Sigmoid colon (tissue), 7 donors: Measurements from ENCODE around the gene OR4K14. TPM values are rescaled to one million over a fixed set of nuclear protein-coding genes. Genes with fewer than 3 reads are reported as not detected.
"Not testable (repeated sequence)": the region's sequence is repeated elsewhere in the genome, so short reads cannot be mapped to it uniquely, and the experiment has no call there.

ENCODE experiments used
- DNase-seq: peaks from one replicate; pipeline ENCODE4 v3.0.0-alpha.2; 2019
- H3K27ac ChIP-seq, 4 donors: fragments of 200-600 bp; sonication (generic); one replicate each; pipeline ENCODE4 v1.5.1; 2016 to 2019; ENCODE audit warnings: mild to moderate bottlenecking in 1 of 4
- H3K27me3 ChIP-seq, 3 donors: fragments of 200-600 bp; sonication (generic); one replicate each; pipeline ENCODE4 v1.5.1; 2019; ENCODE audit warnings: mild to moderate bottlenecking in 1 of 3
- H3K36me3 ChIP-seq, 4 donors: fragments of 200-600 bp; sonication (generic); one replicate each; pipeline ENCODE4 v1.5.1; 2016 to 2019
- H3K4me1 ChIP-seq, 4 donors: fragments of 200-600 bp; sonication (generic); one replicate each; pipeline ENCODE4 v1.5.1; 2017 to 2019
- H3K4me3 ChIP-seq, 4 donors: fragments of 200-600 bp; sonication (generic); one replicate each; pipeline ENCODE4 v1.5.1; 2017 to 2019; ENCODE audit warnings: mild to moderate bottlenecking in 2 of 4, moderate library complexity in 1 of 4
- H3K9me3 ChIP-seq, 4 donors: fragments of 200-600 bp in 3 of 4; sonication (generic) in 3 of 4; one replicate each; pipeline versions ENCODE4 v1.5.1 to v1.6.1; 2013 to 2019
- CTCF ChIP-seq, 4 experiments: fragments of 450-650 bp in 3 of 4; fragments of 200-600 bp in 1 of 4; IDR thresholded peaks; one replicate each; pipeline ENCODE4 v1.5.1; 2016 to 2019; ENCODE audit warnings: antibody characterized with exemption in 4 of 4, mild to moderate bottlenecking in 3 of 4, moderate library complexity in 2 of 4
- EP300 ChIP-seq, 4 donors: sonication (generic); formaldehyde crosslinking; IDR thresholded peaks; one replicate each; pipeline ENCODE4 v1.6.1; 2017; ENCODE audit warnings: antibody characterized with exemption in 4 of 4
- POLR2A ChIP-seq, 2 donors: fragments of 450-650 bp; IDR thresholded peaks; one replicate each; pipeline ENCODE4 v1.6.1; 2016; ENCODE audit warnings: antibody characterized with exemption in 2 of 2, mild to moderate bottlenecking in 2 of 2, moderate library complexity in 2 of 2
- POLR2AphosphoS5 ChIP-seq, 4 donors: sonication (generic); formaldehyde crosslinking; IDR thresholded peaks; one replicate each; pipeline ENCODE4 v1.6.1; 2017; ENCODE audit warnings: antibody characterized with exemption in 4 of 4
- WGBS, 2 donors: extraction: QIAGEN DNeasy Blood & Tissue Kit; methylation state at CpG; one replicate each; pipeline ENCODE4 v1.1.7; 2013; 5-methylcytosine and 5-hydroxymethylcytosine counted together
- intact Hi-C: fragments of 100-400 bp; cut with DNase I; formaldehyde crosslinking; loops from one replicate; pipeline ENCODE4 v1.15.1; 2023
- polyA plus RNA-seq, 3 donors: library from polyadenylated mRNA; stranded (reverse); fragments of 200-250 nt; gene quantifications; one replicate each; pipeline ENCODE4 v1.2.3, GENCODE V29; 2013
- total RNA-seq, 4 donors: library from RNA; depleted of rRNA; stranded (reverse); fragments of >200 nt; gene quantifications; one replicate each; pipeline ENCODE4 v1.1.0, GENCODE V29; 2016
- donor health status: healthy with polysubstance abuse.
- donor health status: Bipolar disorder and iron deficiency.
- donor health status: healthy.

Gene OR4K14
- total and polyA plus RNA-seq, 7 donors = not detected

GRCh38 chr14:19993438-19993837 lies 25.7 kb downstream of the OR4K14 start:
- intact Hi-C loops = no loop called here
- no peak for TF ChIP-seq POLR2AphosphoS5 (IDR thresholded peaks at IDR 0.05)
- TF ChIP-seq CTCF (IDR thresholded peaks at IDR 0.05) = no peak
- no peak for TF ChIP-seq EP300 (IDR thresholded peaks at IDR 0.05)
- TF ChIP-seq POLR2A (IDR thresholded peaks at IDR 0.05) = no peak
- WGBS, 2 donors = 63 to 69% methylated on average over 2 of the region's 2 CpGs
- Histone ChIP-seq H3K27ac (no peak overlapping the region), H3K36me3 (no peaks in the 10 kb centered on the region), H3K9me3 (no peaks in the 10 kb centered on the region), H3K4me1 (no peaks in the 10 kb centered on the region), H3K4me3 (no peak overlapping the region), H3K27me3 (no peaks in the 10 kb centered on the region)
- DNase-seq = no peak

- 96 to 98% methylated on average over 3 of the region's 3 CpGs for WGBS, 2 donors
- no peaks in the 10 kb centered on the region for H3K9me3 ChIP-seq
- intact Hi-C loops = no loop called here
- no peak within 1 kb of the TSS for H3K4me3 ChIP-seq
- TF ChIP-seq POLR2AphosphoS5 (IDR thresholded peaks at IDR 0.05) (no peak), POLR2A (IDR thresholded peaks at IDR 0.05) (no peak), CTCF (IDR thresholded peaks at IDR 0.05) (no peak), EP300 (IDR thresholded peaks at IDR 0.05) (no peak)
- H3K27me3 ChIP-seq = no peaks in the 10 kb centered on the region
- no peaks in the 10 kb centered on the region for H3K4me1 ChIP-seq
- no peak for DNase-seq
- H3K27ac ChIP-seq = no peak within 1 kb of the TSS
- H3K36me3 ChIP-seq = no peaks in the 10 kb centered on the region
These were observed 43.8 kb downstream of the OR4K14 start, which contains the start of gene OR4K15 for GRCh38 chr14:19975291-19975690. Gene OR4K15, plus strand, starts transcription at chr14:19975591. Its CDS starts 0 bp downstream, at chr14:19975591.

GRCh38 chr14:19974844-19975243 lies 44.3 kb downstream of the OR4K14 start:
- Histone ChIP-seq H3K9me3 (no peaks in the 10 kb centered on the region), H3K36me3 (no peaks in the 10 kb centered on the region), H3K27me3 (no peaks in the 10 kb centered on the region), H3K4me3 (no peak overlapping the region), H3K4me1 (no peaks in the 10 kb centered on the region), H3K27ac (no peak overlapping the region)
- TF ChIP-seq CTCF (IDR thresholded peaks at IDR 0.05) = no peak
- no peak for TF ChIP-seq POLR2A (IDR thresholded peaks at IDR 0.05)
- no peak for TF ChIP-seq POLR2AphosphoS5 (IDR thresholded peaks at IDR 0.05)
- no peak for TF ChIP-seq EP300 (IDR thresholded peaks at IDR 0.05)
- DNase-seq = no peak
- intact Hi-C loops = no loop called here
- 59 to 81% methylated on average over 1 of the region's 1 CpG for WGBS, 2 donors

GRCh38 chr14:19969735-19970134 lies 49.4 kb downstream of the OR4K14 start:
- WGBS, 2 donors = 61 to 79% methylated on average over 2 of the region's 2 CpGs
- H3K27ac ChIP-seq, H3K27me3 ChIP-seq, H3K36me3 ChIP-seq, H3K9me3 ChIP-seq, intact Hi-C loops, H3K4me3 ChIP-seq, DNase-seq, H3K4me1 ChIP-seq: not testable (repeated sequence)

Other genes with a start within 250 kb of the OR4K14 start
- gene OR4M1, start 245.8 kb downstream of the OR4K14 start, total RNA-seq = not detected
- gene OR4M1, start 245.8 kb downstream of the OR4K14 start, polyA plus RNA-seq = not detected
- not detected for gene OR4N2, start 215.5 kb downstream of the OR4K14 start, total RNA-seq
- gene OR4N2, start 215.5 kb downstream of the OR4K14 start, polyA plus RNA-seq = not detected
- gene OR4K2, start 144.2 kb downstream of the OR4K14 start, total RNA-seq = not detected
- gene OR4K2, start 144.2 kb downstream of the OR4K14 start, polyA plus RNA-seq = not detected
- not detected for gene OR4K5, start 98.7 kb downstream of the OR4K14 start, total RNA-seq
- not detected for gene OR4K5, start 98.7 kb downstream of the OR4K14 start, polyA plus RNA-seq
- gene OR4K1, start 88.4 kb downstream of the OR4K14 start, total RNA-seq = not detected
- gene OR4K1, start 88.4 kb downstream of the OR4K14 start, polyA plus RNA-seq = not detected
- gene OR4K15, start 43.7 kb downstream of the OR4K14 start, total RNA-seq = not detected
- gene OR4K15, start 43.7 kb downstream of the OR4K14 start, polyA plus RNA-seq = not detected
- not detected for gene OR4Q2, start 17.1 kb downstream of the OR4K14 start, total RNA-seq
- not detected for gene OR4Q2, start 17.1 kb downstream of the OR4K14 start, polyA plus RNA-seq
- gene OR4K13, start 16.7 kb upstream of the OR4K14 start, total RNA-seq = not detected
- not detected for gene OR4K13, start 16.7 kb upstream of the OR4K14 start, polyA plus RNA-seq
- gene OR4L1, start 40.7 kb upstream of the OR4K14 start, total RNA-seq = not detected
- not detected for gene OR4L1, start 40.7 kb upstream of the OR4K14 start, polyA plus RNA-seq
- not detected for gene OR4K17, start 91.4 kb upstream of the OR4K14 start, total RNA-seq
- not detected for gene OR4K17, start 91.4 kb upstream of the OR4K14 start, polyA plus RNA-seq
- not detected for gene OR4N5, start 119.5 kb upstream of the OR4K14 start, total RNA-seq
- gene OR4N5, start 119.5 kb upstream of the OR4K14 start, polyA plus RNA-seq = not detected
- gene OR11G2, start 171.6 kb upstream of the OR4K14 start, total RNA-seq = not detected
- gene OR11G2, start 171.6 kb upstream of the OR4K14 start, polyA plus RNA-seq = not detected
- gene OR11H6, start 204.4 kb upstream of the OR4K14 start, total RNA-seq = not detected
- not detected for gene OR11H6, start 204.4 kb upstream of the OR4K14 start, polyA plus RNA-seq
- not detected for gene OR11H7, start 209.7 kb upstream of the OR4K14 start, total RNA-seq
- not detected for gene OR11H7, start 209.7 kb upstream of the OR4K14 start, polyA plus RNA-seq
- gene OR11H4, start 220.0 kb upstream of the OR4K14 start, total RNA-seq = not detected
- not detected for gene OR11H4, start 220.0 kb upstream of the OR4K14 start, polyA plus RNA-seq